PC-3 (cell line): ENCODE results near the gene RHOV.

Experiments
- CTCF ChIP-seq: fragments of 300-600 bp; sonication (generic); conservative IDR thresholded peaks from 2 replicates; pipeline ENCODE4 v1.5.1; 2017; ENCODE audit warnings: antibody characterized with exemption, low read depth, mild to moderate bottlenecking, low read length
- EZH2 ChIP-seq: fragments of 300-600 bp; sonication (generic); IDR thresholded peaks from one replicate; pipeline ENCODE4 v1.6.1; 2017; ENCODE audit warnings: antibody characterized with exemption, mild to moderate bottlenecking, low read length; ENCODE audit not compliant: unreplicated experiment
- EZH2phosphoT487 ChIP-seq: fragments of 300-600 bp; sonication (generic); IDR thresholded peaks from 2 replicates; pipeline ENCODE4 v1.6.1; 2018; ENCODE audit warnings: mild to moderate bottlenecking, antibody characterized with exemption, low read length, borderline replicate concordance

- TF ChIP-seq CTCF (peak; percentile 63), EZH2 (no peak), EZH2phosphoT487 (no peak)
Observed at GRCh38 chr15:40873694-40874561, at the start of gene RHOV.
